PC-3 (cell line): ENCODE measurements around the gene CD22. TPM values are rescaled to one million over a fixed set of nuclear protein-coding genes. Genes with fewer than 3 reads are reported as not detected.

Source experiments
- ATAC-seq: fragments of 200-7000 bp; cut with Tn5 transposase; 2 replicates; pipeline ENCODE4 v1.9.1; 2020; ENCODE audit warnings: mild to moderate bottlenecking, moderate library complexity
- BruUV-seq: library from RNA; stranded (reverse); fragments of 400-500 nt; replicated peaks from 2 replicates; lab custom pipeline; 2021; lab: Mats Ljungman, UMichigan
- CTCF ChIA-PET: fragments of 300-600 bp; sonication (Branson Sonifier 250); formaldehyde crosslinking; loops from one replicate; lab custom pipeline; 2022; ENCODE audit warnings: antibody characterized with exemption; lab: Charles Lee
- POLR2A ChIA-PET: fragments of 300-600 bp; sonication (Branson Sonifier 250); formaldehyde crosslinking; loops from one replicate; lab custom pipeline; 2022; ENCODE audit warnings: antibody characterized with exemption; ENCODE audit not compliant: unreplicated experiment; lab: Charles Lee
- DNase-seq: peaks from one replicate; pipeline ENCODE4 v3.0.0-alpha.2; 2015
- H2AFZ ChIP-seq: fragments of 300-600 bp; sonication (generic); 2 replicates; pipeline ENCODE4 v1.6.0; 2016; ENCODE audit warnings: antibody characterized with exemption, low read length
- H3F3A ChIP-seq: fragments of 300-600 bp; sonication (generic); one replicate; pipeline ENCODE4 v1.6.0; 2017; ENCODE audit warnings: antibody characterized with exemption, low read length, control low read depth, mild to moderate bottlenecking; ENCODE audit not compliant: unreplicated experiment
- H3K27ac ChIP-seq: fragments of 300-600 bp; sonication (generic); 2 replicates; pipeline ENCODE4 v1.5.1; 2016; ENCODE audit warnings: mild to moderate bottlenecking, low read length
- H3K27me3 ChIP-seq: fragments of 300-600 bp; sonication (generic); 2 replicates; pipeline ENCODE4 v1.6.1; 2016; ENCODE audit warnings: low read length, mixed read lengths
- H3K36me3 ChIP-seq: fragments of 300-600 bp; sonication (generic); 2 replicates; pipeline ENCODE4 v1.6.1; 2016; ENCODE audit warnings: low read depth, mixed run types, low read length, mixed read lengths
- H3K4me1 ChIP-seq: fragments of 300-600 bp; sonication (generic); 2 replicates; pipeline ENCODE4 v1.5.1; 2016; ENCODE audit warnings: low read length; ENCODE audit not compliant: insufficient read depth
- H3K4me2 ChIP-seq: fragments of 300-600 bp; sonication (generic); 2 replicates; pipeline ENCODE4 v1.6.0; 2016; ENCODE audit warnings: low read length
- H3K4me3 ChIP-seq: fragments of 300-600 bp; sonication (generic); 2 replicates; pipeline ENCODE4 v1.5.1; 2016; ENCODE audit warnings: mild to moderate bottlenecking, low read length, mixed read lengths
- H3K79me2 ChIP-seq: fragments of 300-600 bp; sonication (generic); 2 replicates; pipeline ENCODE4 v1.6.1; 2017; ENCODE audit warnings: low read length, mixed read lengths
- H3K9ac ChIP-seq: fragments of 300-600 bp; sonication (generic); 2 replicates; pipeline ENCODE4 v1.6.0; 2016; ENCODE audit warnings: mild to moderate bottlenecking, low read length
- H3K9me2 ChIP-seq: fragments of 300-600 bp; sonication (generic); replicated peaks from 2 replicates; pipeline ENCODE4 v1.6.1; 2016; ENCODE audit warnings: mixed run types, low read length, mixed read lengths
- H3K9me3 ChIP-seq: fragments of 300-600 bp; sonication (generic); 2 replicates; pipeline ENCODE4 v1.6.1; 2016; ENCODE audit warnings: low read length, mixed read lengths
- H4K20me1 ChIP-seq: fragments of 300-600 bp; sonication (generic); 2 replicates; pipeline ENCODE4 v1.6.1; 2016; ENCODE audit warnings: low read length, mixed read lengths
- CTCF ChIP-seq: fragments of 300-600 bp; sonication (generic); conservative IDR thresholded peaks from 2 replicates; pipeline ENCODE4 v1.5.1; 2017; ENCODE audit warnings: antibody characterized with exemption, low read depth, mild to moderate bottlenecking, low read length
- EZH2 ChIP-seq: fragments of 300-600 bp; sonication (generic); IDR thresholded peaks from one replicate; pipeline ENCODE4 v1.6.1; 2017; ENCODE audit warnings: antibody characterized with exemption, mild to moderate bottlenecking, low read length; ENCODE audit not compliant: unreplicated experiment
- EZH2phosphoT487 ChIP-seq: fragments of 300-600 bp; sonication (generic); IDR thresholded peaks from 2 replicates; pipeline ENCODE4 v1.6.1; 2018; ENCODE audit warnings: mild to moderate bottlenecking, antibody characterized with exemption, low read length, borderline replicate concordance
- intact Hi-C: fragments of 100-400 bp; cut with micrococcal nuclease; formaldehyde crosslinking; loops from 2 replicates; pipeline ENCODE4 v1.9.0; 2023
- microRNA-seq: library from miRNA; unstranded; fragments of <30 nt; microRNA quantifications from one replicate; pipeline ENCODE4 v1.1.0, GENCODE V29; 2020; ENCODE audit not compliant: unreplicated experiment
- total RNA-seq: library from RNA; depleted of rRNA; stranded (reverse); fragments of >200 nt; gene quantifications from 2 replicates; pipeline ENCODE4 v1.2.3, GENCODE V29; 2014; rRNA removed

CD22 gene
- total RNA-seq, 1 experiment from 2014 or later = 0.07 TPM

GRCh38 chr19:35395382-35396199, 66.6 kb downstream of the CD22 start:
- Histone ChIP-seq H3K36me3 (no peaks in the 10 kb centered on the region), H3K79me2 (no peaks in the 10 kb centered on the region), H3K4me3 (no peak overlapping the region), H3F3A (no peaks in the 10 kb centered on the region), H3K27ac (no peak overlapping the region), H3K9me3 (no peaks in the 10 kb centered on the region), H4K20me1 (no peaks in the 10 kb centered on the region), H3K9ac (no peak overlapping the region), H3K27me3 (no peaks in the 10 kb centered on the region), H3K9me2 (no peaks in the 10 kb centered on the region), H3K4me2 (no peak overlapping the region), H2AFZ (no peak overlapping the region), H3K4me1 (no peaks in the 10 kb centered on the region)
- no peak for DNase-seq
- BruUV-seq = no TSS peak
- ChIA-PET CTCF (no interaction called here), POLR2A (no interaction called here)
- no peak for TF ChIP-seq EZH2phosphoT487
- no peak for TF ChIP-seq CTCF
- TF ChIP-seq EZH2 = no peak
- intact Hi-C loops = no loop called here
- ATAC-seq = no peak

GRCh38 chr19:35396240-35396885, 67.4 kb downstream of the CD22 start:
- H3K27ac ChIP-seq = no peak overlapping the region
- BruUV-seq = no TSS peak
- H4K20me1 ChIP-seq = no peaks in the 10 kb centered on the region
- no peaks in the 10 kb centered on the region for H3K9me3 ChIP-seq
- no peak for ATAC-seq
- no peaks in the 10 kb centered on the region for H3K27me3 ChIP-seq
- no peaks in the 10 kb centered on the region for H3K36me3 ChIP-seq
- no peak overlapping the region for H3K4me2 ChIP-seq
- no peak overlapping the region for H3K4me3 ChIP-seq
- H3K79me2 ChIP-seq = no peaks in the 10 kb centered on the region
- TF ChIP-seq EZH2 (no peak), CTCF (no peak), EZH2phosphoT487 (no peak)
- H3F3A ChIP-seq = no peaks in the 10 kb centered on the region
- H3K4me1 ChIP-seq = no peaks in the 10 kb centered on the region
- CTCF ChIA-PET = no interaction called here
- DNase-seq = no peak
- POLR2A ChIA-PET = no interaction called here
- H3K9me2 ChIP-seq = no peaks in the 10 kb centered on the region
- no peak overlapping the region for H2AFZ ChIP-seq
- H3K9ac ChIP-seq = no peak overlapping the region
- intact Hi-C loops = no loop called here

Small RNA genes lying within 50 kb of the gene (microRNA-seq; reads per million reads assigned to microRNA genes)
- not detected for gene MIR5196

Other genes with a start within 250 kb of the CD22 start
- 48.7 and 61.6 TPM in 2 replicates for gene FXYD3, start 213.4 kb upstream of the CD22 start, total RNA-seq
- 0.22 TPM in 1 of 2 replicates, not detected in the other for gene LGI4, start 194.1 kb upstream of the CD22 start, total RNA-seq
- gene FXYD1, start 190.4 kb upstream of the CD22 start, total RNA-seq = not detected in 2 replicates
- gene FXYD7, start 185.9 kb upstream of the CD22 start, total RNA-seq = not detected in 2 replicates
- 114 and 123 TPM in 2 replicates for gene FXYD5, start 174.5 kb upstream of the CD22 start, total RNA-seq
- not detected in 2 replicates for gene FAM187B, start 100.4 kb upstream of the CD22 start, total RNA-seq
- 80.3 and 91.0 TPM in 2 replicates for gene LSR, start 80.2 kb upstream of the CD22 start, total RNA-seq
- 102 and 103 TPM in 2 replicates for gene USF2, start 60.2 kb upstream of the CD22 start, total RNA-seq
- not detected in 2 replicates for gene HAMP, start 46.7 kb upstream of the CD22 start, total RNA-seq
- gene MAG, start 37.0 kb upstream of the CD22 start, total RNA-seq = not detected in 2 replicates
- not detected in 2 replicates for gene FFAR1, start 18.7 kb downstream of the CD22 start, total RNA-seq
- not detected in 2 replicates for gene FFAR3, start 29.3 kb downstream of the CD22 start, total RNA-seq
- gene GPR42, start 41.9 kb downstream of the CD22 start, total RNA-seq = not detected in 2 replicates
- not detected in 2 replicates for gene FFAR2, start 119.1 kb downstream of the CD22 start, total RNA-seq
- not detected in 2 replicates for gene KRTDAP, start 161.3 kb downstream of the CD22 start, total RNA-seq
- 128 and 144 TPM in 2 replicates for gene DMKN, start 184.5 kb downstream of the CD22 start, total RNA-seq
- gene SBSN, start 199.1 kb downstream of the CD22 start, total RNA-seq = 0.26 and 2.1 TPM in 2 replicates
- gene GAPDHS, start 204.3 kb downstream of the CD22 start, total RNA-seq = not detected in 2 replicates
- gene TMEM147, start 216.4 kb downstream of the CD22 start, total RNA-seq = 191 and 206 TPM in 2 replicates
- gene ATP4A, start 234.5 kb downstream of the CD22 start, total RNA-seq = not detected in 2 replicates